ENCODE measurements around the gene MYO1G. TPM values are rescaled to one million over a fixed set of nuclear protein-coding genes. Genes with fewer than 3 reads are reported as not detected.

MYO1G gene
- total RNA-seq, 1 donor from 2014 or later = 450 TPM

GRCh38 chr7:44975331-44976039, 3.3 kb downstream of the MYO1G start:
- Mint-ChIP-seq H3K36me3 (ENCODE audit: low read depth) (peaks cover 85% of the 10 kb centered on the region), H3K9me3 (no peaks in the 10 kb centered on the region), H3K27me3 (ENCODE audit: low read depth) (no peaks in the 10 kb centered on the region), H3K4me3 (ENCODE audit: low read depth) (peak overlapping the region; percentile 97), H3K27ac (peak overlapping the region; percentile 98), H3K4me1 (ENCODE audit: low read depth) (peaks cover 33% of the 10 kb centered on the region)
- DNase-seq (ENCODE audit: low spot score) = no peak
- intact Hi-C loops (cut with micrococcal nuclease) = loop anchor here (5.0 kb wide), 1 partner anchor 128 kb away; the partner anchor contains the start of gene H2AZ2

- no peaks in the 10 kb centered on the region for H3K27me3 Mint-ChIP-seq (ENCODE audit: low read depth)
- intact Hi-C loops (cut with micrococcal nuclease) = no loop called here
- DNase-seq (ENCODE audit: low spot score) = no peak
- H3K4me1 Mint-ChIP-seq (ENCODE audit: low read depth) = peaks cover 24% of the 10 kb centered on the region
- H3K4me3 Mint-ChIP-seq (ENCODE audit: low read depth) = peak overlapping the region; percentile 97
- peak overlapping the region; percentile 78 for H3K27ac Mint-ChIP-seq
- H3K36me3 Mint-ChIP-seq (ENCODE audit: low read depth) = peaks cover 93% of the 10 kb centered on the region
- H3K9me3 Mint-ChIP-seq = no peaks in the 10 kb centered on the region
Observed at GRCh38 chr7:44974549-44974948, 4.3 kb downstream of the MYO1G start.

- H3K9me3 Mint-ChIP-seq = no peaks in the 10 kb centered on the region
- H3K4me3 Mint-ChIP-seq (ENCODE audit: low read depth) = peak overlapping the region; percentile 26
- H3K27ac Mint-ChIP-seq = peak overlapping the region; percentile 72
- peaks cover 93% of the 10 kb centered on the region for H3K36me3 Mint-ChIP-seq (ENCODE audit: low read depth)
- peaks cover 18% of the 10 kb centered on the region for H3K4me1 Mint-ChIP-seq (ENCODE audit: low read depth)
- intact Hi-C loops (cut with micrococcal nuclease) = no loop called here
- no peaks in the 10 kb centered on the region for H3K27me3 Mint-ChIP-seq (ENCODE audit: low read depth)
- DNase-seq (ENCODE audit: low spot score) = no peak
Observed at GRCh38 chr7:44973610-44974401, 5.0 kb downstream of the MYO1G start.

- intact Hi-C loops (cut with micrococcal nuclease) = no loop called here
- DNase-seq (ENCODE audit: low spot score) = no peak
- Mint-ChIP-seq H3K27ac (no peak overlapping the region), H3K4me3 (ENCODE audit: low read depth) (no peak overlapping the region), H3K9me3 (no peaks in the 10 kb centered on the region), H3K36me3 (ENCODE audit: low read depth) (peaks cover 93% of the 10 kb centered on the region), H3K4me1 (ENCODE audit: low read depth) (peaks cover 20% of the 10 kb centered on the region), H3K27me3 (ENCODE audit: low read depth) (no peaks in the 10 kb centered on the region)
Observed at GRCh38 chr7:44972562-44972961, 6.3 kb downstream of the MYO1G start.

GRCh38 chr7:44971902-44972441, 6.8 kb downstream of the MYO1G start:
- Mint-ChIP-seq H3K27me3 (ENCODE audit: low read depth) (no peaks in the 10 kb centered on the region), H3K9me3 (no peaks in the 10 kb centered on the region), H3K27ac (peak overlapping the region; percentile 12), H3K36me3 (ENCODE audit: low read depth) (peaks cover 93% of the 10 kb centered on the region), H3K4me1 (ENCODE audit: low read depth) (peaks cover 20% of the 10 kb centered on the region), H3K4me3 (ENCODE audit: low read depth) (no peak overlapping the region)
- DNase-seq (ENCODE audit: low spot score) = no peak
- intact Hi-C loops (cut with micrococcal nuclease) = no loop called here

- Mint-ChIP-seq H3K27ac (peak overlapping the region; percentile 12), H3K4me1 (ENCODE audit: low read depth) (peaks cover 18% of the 10 kb centered on the region), H3K36me3 (ENCODE audit: low read depth) (peaks cover 91% of the 10 kb centered on the region), H3K4me3 (ENCODE audit: low read depth) (no peak overlapping the region), H3K9me3 (no peaks in the 10 kb centered on the region), H3K27me3 (ENCODE audit: low read depth) (no peaks in the 10 kb centered on the region)
- intact Hi-C loops (cut with micrococcal nuclease) = no loop called here
- no peak for DNase-seq (ENCODE audit: low spot score)
Observed at GRCh38 chr7:44971188-44971901, 7.5 kb downstream of the MYO1G start.

GRCh38 chr7:44970523-44971051, 8.2 kb downstream of the MYO1G start:
- Mint-ChIP-seq H3K4me1 (ENCODE audit: low read depth) (peaks cover 14% of the 10 kb centered on the region), H3K36me3 (ENCODE audit: low read depth) (peaks cover 91% of the 10 kb centered on the region), H3K4me3 (ENCODE audit: low read depth) (no peak overlapping the region), H3K9me3 (no peaks in the 10 kb centered on the region), H3K27me3 (ENCODE audit: low read depth) (no peaks in the 10 kb centered on the region), H3K27ac (no peak overlapping the region)
- DNase-seq (ENCODE audit: low spot score) = no peak
- intact Hi-C loops (cut with micrococcal nuclease) = no loop called here

GRCh38 chr7:44969701-44970522, 8.9 kb downstream of the MYO1G start:
- intact Hi-C loops (cut with micrococcal nuclease) = no loop called here
- Mint-ChIP-seq H3K9me3 (no peaks in the 10 kb centered on the region), H3K4me1 (ENCODE audit: low read depth) (peaks cover 10% of the 10 kb centered on the region), H3K36me3 (ENCODE audit: low read depth) (peaks cover 89% of the 10 kb centered on the region), H3K27ac (no peak overlapping the region), H3K4me3 (ENCODE audit: low read depth) (no peak overlapping the region), H3K27me3 (ENCODE audit: low read depth) (no peaks in the 10 kb centered on the region)
- DNase-seq (ENCODE audit: low spot score) = no peak

GRCh38 chr7:44969049-44969700, 9.6 kb downstream of the MYO1G start:
- H3K36me3 Mint-ChIP-seq (ENCODE audit: low read depth) = peaks cover 89% of the 10 kb centered on the region
- no peak overlapping the region for H3K4me3 Mint-ChIP-seq (ENCODE audit: low read depth)
- intact Hi-C loops (cut with micrococcal nuclease) = no loop called here
- no peak overlapping the region for H3K27ac Mint-ChIP-seq
- DNase-seq (ENCODE audit: low spot score) = no peak
- no peaks in the 10 kb centered on the region for H3K27me3 Mint-ChIP-seq (ENCODE audit: low read depth)
- H3K4me1 Mint-ChIP-seq (ENCODE audit: low read depth) = peaks cover 6% of the 10 kb centered on the region
- no peaks in the 10 kb centered on the region for H3K9me3 Mint-ChIP-seq

GRCh38 chr7:44967571-44968446, 11.0 kb downstream of the MYO1G start:
- no peaks in the 10 kb centered on the region for H3K9me3 Mint-ChIP-seq
- peak overlapping the region; percentile 82 for H3K27ac Mint-ChIP-seq
- no peaks in the 10 kb centered on the region for H3K27me3 Mint-ChIP-seq (ENCODE audit: low read depth)
- peaks cover 4% of the 10 kb centered on the region for H3K4me1 Mint-ChIP-seq (ENCODE audit: low read depth)
- intact Hi-C loops (cut with micrococcal nuclease) = no loop called here
- H3K36me3 Mint-ChIP-seq (ENCODE audit: low read depth) = peaks cover 88% of the 10 kb centered on the region
- no peak for DNase-seq (ENCODE audit: low spot score)
- H3K4me3 Mint-ChIP-seq (ENCODE audit: low read depth) = no peak overlapping the region

Measured in activated T-helper 2 cell treated with anti-CD3 and anti-CD28 coated beads, Interferon-gamma antibody, Interleukin-2, Interleukin-4, amounts not matched to agents 10 μg/mL and 5 μg/mL and 100 μg/mL, durations not matched to agents 14 hours and 24 hours and 36 hours (primary cell).